Left hindlimb (tissue), 1 donor: ENCODE data around the gene ZNF440.
"Not testable (repeated sequence)": the region's sequence is repeated elsewhere in the genome, so short reads cannot be mapped to it uniquely, and the experiment has no call there.

ENCODE experiments used
- DNase-seq: peaks from one replicate; pipeline ENCODE4 v3.0.0-alpha.2; 2018

ZNF440 gene

DNA sequence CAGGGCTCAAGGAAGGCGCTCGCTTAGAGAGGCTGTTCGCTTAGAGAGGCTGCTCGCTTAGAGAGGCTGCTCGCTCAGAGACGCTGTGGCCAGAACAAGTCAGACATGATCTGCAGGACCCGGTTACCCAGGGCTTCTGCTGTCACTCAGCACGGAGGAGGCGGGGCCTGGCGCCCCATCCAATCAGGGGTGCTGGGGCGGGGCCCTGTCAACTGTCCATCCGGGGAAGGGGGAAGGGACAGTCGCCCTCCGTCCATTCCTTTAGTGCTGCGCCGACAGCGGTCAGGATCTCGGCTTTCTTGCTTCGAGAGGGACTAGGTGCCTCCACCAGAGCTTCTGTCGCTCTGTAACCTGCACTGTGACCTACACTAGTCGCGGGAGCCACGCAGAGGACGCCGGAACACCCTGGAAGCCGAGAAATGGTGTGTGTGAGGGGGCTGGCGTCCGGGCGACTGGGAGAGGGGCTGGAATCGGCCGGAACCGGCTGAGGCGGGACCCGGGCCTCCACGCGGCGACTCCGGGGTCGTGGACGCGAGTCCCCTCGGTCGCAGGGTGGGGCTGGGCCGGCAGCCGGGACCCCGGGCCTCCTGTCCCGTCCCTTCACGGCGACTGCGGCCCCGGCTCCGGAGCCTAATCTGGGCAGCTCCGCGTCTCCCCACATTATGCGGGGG is at the start of gene ZNF440:
Gene ZNF440, plus strand, starts transcription at position 245 of the 671 bp plus-strand sequence. Its CDS starts 175 bp downstream, at position 420.
- peak; percentile 96 for DNase-seq

DNA sequence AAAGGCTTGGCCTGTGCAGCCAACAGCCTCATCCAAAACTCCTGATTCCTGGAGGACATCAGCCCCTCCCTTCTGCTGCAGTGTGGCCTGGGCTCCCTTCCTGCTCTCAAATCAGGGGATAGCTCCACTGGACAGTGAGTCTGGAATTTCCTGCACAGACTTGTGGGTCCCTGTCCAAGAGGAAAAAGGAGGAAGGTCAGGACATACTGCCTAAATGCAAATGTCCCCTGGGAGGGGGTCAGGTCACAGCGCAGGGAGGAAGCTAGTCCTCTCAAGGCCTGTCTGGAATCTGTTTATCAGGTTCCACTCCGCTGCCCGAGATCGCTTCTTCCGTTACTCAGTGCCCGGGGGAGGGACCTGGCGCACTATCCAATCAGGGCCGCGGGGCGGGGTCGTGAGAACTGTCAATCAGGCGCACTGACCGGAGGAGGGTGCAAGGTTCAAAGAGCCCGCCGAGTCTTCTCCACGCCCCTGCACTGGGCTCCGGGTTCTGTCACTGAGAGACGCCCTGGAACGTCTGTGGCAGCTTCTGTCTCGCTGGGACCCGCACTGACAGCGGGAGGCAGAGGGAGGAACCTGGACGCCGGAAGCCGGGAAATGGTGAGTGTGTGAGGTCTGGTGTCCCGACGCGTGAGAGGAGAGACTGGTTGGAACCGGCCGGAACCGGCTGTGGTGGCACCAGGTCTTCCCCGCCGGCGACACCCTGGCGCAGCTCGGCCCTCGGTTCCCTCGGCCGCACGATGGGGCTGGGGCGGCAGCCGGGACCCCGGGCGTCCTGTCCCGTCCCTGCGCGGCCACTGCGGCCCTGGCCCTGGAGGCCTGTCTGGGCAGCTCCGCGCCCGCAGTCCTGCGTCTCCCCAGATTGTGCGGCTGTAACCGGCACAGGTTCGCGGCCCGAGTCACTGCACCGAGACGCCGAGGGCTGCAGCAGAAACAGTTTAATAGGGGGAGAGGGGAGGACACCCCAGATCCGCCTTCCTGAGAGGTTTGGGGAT is 47.2 kb upstream of the ZNF440 start, which contains the start of gene ZNF441:
Gene ZNF441, plus strand, starts transcription at position 404 of the 995 bp plus-strand sequence. Its CDS starts 194 bp downstream, at position 598.
- peak; percentile 97 for DNase-seq

DNA sequence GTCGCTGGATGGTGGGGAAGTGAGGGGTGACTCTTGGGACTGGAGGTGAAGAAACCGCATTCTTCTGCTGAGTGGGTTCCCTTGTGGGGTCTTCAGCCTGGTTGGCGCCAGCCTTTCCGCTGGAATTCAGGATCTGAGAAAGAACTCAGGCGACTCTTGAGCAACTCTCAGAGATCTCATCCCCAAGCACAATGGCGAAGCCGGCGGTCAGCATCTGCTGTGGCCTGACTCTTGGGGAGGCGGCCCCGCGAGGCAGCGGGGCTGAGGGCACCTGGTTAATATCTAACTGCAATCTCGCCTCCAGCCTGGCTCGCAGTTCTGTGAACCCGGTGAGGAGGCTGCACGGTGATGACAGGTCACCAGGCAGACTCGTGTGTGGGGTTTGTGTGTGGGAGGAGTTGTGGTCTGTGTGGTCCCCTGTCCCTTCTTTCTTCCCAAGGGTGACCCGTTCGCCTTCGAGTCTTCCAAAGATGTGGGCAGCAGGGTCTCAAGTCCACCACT is 46.4 kb upstream of the ZNF440 start:
- no peak for DNase-seq

DNA sequence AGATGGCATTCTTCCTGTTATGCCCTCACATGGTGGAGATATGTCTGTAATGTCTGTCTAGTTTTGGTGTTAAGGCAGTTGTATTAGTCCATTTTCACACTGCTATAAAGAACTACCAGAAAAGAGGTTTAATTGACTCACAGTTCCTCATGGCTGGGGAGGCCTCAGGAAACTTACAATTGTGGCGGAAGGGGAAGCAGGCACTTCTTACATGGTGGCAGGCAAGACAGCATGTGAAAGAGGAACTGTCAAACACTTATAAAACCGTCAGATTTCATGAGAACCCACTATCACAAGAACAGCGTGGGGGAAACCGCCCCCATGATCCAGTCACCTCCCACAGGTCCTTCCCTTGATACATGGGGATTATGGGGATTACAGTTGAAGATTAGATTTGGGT is 44.1 kb upstream of the ZNF440 start:
- DNase-seq = no peak

DNA sequence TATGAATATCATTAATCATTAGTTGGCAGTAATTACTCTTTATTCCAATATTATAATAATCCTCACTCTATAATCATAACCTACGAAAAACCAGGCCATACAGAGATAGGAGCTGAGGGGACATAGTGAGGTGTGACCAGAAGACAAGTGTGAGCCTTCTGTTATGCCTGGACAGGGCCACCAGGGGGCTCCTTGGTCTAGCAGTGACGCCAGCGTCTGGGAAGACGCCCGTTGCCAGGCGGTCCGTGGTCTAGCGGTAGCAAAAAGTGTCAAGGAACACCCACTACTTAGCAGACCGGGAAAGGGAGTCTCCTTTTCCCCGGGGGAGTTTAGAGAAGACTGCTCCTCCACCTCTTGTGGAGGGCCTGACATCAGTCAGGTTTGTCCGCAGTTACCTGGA is 42.6 kb upstream of the ZNF440 start:
- not testable (repeated sequence) for DNase-seq

DNA sequence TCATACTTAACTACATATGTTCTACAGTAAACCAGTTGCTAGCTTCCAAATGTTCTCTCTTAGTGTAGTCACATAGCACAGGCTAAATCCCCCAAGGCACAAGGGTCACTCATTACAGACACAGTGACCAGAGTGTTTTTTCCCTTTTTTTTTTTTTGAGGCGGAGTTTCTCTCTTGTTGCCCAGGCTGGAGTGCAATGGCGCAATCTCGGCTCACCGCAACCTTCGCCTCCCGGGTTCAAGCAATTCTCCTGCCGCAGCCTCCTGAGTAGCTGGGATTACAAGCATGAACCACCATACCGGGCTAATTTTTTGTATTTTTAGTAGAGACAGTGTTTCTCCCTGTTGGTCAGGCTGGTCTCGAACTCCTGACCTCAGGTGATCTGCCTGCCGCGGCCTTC is 37.4 kb upstream of the ZNF440 start:
- DNase-seq = not testable (repeated sequence)

DNA sequence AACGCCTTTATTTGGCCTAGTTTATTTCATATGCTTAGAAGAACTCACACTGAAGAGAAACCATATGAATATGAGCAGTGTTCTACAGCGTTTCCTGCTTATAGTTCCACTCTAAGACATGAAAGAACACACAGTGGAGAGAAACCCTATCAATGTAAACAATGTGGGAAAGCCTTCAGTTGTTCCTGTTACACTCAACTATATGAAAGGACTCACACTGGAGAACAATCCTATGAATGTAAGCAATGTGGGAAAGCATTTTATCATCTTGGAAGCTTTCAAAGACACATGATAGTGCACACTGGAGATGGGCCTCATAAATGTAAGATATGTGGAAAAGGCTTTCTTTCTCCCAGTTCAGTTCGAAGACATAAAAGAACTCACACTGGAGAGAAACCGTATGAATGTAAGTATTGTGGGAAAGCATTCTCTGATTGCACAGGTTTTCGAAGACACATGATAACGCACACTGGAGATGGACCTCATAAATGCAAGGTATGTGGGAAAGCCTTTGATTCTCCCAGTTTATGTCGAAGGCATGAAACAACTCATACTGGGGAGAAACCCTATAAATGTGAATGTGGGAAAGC is 33.5 kb upstream of the ZNF440 start:
- DNase-seq = no peak

DNA sequence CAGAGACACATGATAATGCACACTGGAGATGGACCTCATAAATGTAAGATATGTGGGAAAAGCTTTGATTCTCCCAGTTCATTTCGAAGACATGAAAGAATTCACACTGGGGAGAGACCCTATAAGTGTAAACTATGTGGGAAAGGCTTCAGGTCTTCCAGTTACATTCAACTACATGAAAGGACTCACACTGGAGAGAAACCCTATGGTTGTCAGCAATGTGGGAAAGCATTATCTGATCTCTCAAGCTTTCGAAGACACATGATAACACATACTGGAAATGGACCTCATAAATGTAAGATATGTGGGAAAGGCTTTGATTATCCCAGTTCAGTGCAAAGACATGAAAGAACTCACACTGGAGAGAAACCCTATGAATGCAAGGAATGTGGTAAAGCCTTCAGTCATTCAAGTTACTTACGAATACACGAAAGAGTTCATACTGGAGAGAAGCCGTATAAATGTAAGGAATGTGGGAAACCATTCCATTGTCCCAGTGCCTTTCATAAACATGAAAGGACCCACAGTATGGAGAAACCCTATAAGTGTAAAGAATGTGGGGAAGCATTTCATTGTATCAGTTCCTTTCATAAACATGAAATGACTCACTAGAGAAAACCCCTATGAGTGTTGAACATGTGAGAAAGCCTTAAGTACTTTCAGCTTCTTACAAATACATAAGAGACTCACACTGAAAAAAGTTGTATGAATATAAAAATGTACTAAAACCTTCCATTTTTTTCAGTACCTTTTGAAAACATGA is 32.6 kb upstream of the ZNF440 start:
- no peak for DNase-seq

DNA sequence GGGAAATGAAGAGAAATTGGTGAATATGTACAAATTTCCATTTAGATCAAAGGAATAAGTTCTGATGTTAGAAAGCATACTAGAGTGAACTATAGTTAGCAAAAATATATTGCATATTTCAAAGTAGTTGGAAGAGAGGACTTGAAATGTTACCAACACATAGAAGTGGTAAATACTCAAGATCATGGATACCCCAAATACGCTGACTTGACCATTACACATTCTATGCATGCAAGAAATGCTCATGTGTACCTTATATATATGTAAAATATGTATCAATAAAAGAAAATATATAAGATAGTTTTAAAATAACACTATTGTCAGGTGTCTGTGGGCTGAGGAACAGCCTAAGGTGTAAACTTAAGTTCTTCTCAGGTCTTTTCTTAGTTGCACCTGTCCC is 30.3 kb upstream of the ZNF440 start:
- no peak for DNase-seq

DNA sequence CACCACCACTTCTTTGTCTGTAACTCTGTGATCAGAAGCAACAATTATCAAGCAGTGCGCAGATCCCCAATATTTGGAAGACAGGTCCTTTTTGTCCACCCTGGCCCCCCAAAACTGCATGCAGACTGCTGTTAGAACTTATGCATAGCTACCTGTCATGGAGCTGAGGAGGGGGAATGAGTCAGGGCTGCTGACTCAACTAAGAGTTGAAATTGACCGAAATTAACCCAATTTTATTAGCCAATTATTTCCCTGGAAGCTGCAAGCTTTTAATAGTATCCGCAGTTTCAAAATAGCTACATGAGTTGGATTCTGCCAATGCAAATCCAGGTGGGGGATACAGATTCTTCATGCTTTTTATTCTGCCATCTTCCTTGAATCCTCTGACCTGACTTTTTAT is 29.7 kb upstream of the ZNF440 start:
- DNase-seq = no peak

DNA sequence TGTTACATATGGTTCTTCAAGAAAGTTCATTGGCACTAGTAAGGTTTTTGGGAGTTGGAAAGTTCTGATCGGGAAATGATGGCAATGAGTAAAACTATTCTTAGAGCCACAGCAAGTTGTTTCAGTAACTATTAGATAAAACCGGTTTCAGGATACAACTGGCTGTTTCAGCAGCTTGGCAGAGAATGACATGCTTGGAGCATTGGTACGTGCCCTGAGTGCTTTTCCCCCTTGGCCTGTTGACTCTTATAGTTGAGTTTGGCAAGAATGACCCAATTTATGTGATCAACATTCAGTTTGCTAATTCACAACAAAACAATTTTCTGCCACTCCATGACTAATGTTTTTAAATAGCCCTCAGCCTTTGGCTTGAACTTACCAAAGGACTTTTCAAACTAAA is 26.5 kb upstream of the ZNF440 start:
- no peak for DNase-seq

DNA sequence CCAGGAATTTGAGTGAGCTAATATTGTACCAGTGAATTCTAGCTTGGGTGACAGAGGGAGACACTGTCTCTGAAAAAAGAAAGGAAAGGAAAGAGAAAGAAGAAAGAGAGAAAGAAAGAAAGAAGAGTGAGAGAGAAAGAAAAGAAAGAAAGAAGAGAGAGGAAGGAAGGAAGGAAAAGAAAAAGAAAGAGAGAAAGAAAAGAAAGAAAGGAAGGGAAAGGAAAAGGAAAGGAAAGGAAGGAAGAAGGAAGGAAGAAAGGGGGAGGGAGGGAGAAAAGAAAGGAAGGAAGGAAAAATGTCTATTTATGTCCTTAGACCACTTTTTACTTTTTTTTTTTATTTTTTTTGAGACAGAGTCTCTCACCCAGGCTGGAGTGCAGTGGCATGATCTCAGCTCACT is 21.1 kb upstream of the ZNF440 start:
- DNase-seq = no peak

DNA sequence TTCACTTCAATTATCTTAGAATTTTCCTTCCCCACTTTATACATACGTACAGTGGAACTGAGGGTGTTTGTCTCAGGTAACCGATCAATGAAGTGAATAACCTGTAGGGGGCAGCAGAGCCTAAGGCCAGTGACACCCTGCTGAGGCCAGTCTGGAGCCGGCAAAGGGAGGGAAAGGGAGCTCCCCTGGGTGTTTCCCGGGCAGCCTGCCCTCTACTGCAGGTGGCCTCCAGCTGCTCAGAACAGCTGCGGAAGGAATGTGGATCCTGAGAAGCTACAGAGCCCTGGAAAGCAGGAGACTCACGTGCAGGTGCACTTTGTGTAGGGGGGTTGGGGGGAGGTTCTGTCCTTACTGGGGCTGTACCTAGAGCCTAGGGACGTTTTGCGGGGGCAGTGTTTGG is 16.6 kb upstream of the ZNF440 start:
- DNase-seq = peak; percentile 89

DNA sequence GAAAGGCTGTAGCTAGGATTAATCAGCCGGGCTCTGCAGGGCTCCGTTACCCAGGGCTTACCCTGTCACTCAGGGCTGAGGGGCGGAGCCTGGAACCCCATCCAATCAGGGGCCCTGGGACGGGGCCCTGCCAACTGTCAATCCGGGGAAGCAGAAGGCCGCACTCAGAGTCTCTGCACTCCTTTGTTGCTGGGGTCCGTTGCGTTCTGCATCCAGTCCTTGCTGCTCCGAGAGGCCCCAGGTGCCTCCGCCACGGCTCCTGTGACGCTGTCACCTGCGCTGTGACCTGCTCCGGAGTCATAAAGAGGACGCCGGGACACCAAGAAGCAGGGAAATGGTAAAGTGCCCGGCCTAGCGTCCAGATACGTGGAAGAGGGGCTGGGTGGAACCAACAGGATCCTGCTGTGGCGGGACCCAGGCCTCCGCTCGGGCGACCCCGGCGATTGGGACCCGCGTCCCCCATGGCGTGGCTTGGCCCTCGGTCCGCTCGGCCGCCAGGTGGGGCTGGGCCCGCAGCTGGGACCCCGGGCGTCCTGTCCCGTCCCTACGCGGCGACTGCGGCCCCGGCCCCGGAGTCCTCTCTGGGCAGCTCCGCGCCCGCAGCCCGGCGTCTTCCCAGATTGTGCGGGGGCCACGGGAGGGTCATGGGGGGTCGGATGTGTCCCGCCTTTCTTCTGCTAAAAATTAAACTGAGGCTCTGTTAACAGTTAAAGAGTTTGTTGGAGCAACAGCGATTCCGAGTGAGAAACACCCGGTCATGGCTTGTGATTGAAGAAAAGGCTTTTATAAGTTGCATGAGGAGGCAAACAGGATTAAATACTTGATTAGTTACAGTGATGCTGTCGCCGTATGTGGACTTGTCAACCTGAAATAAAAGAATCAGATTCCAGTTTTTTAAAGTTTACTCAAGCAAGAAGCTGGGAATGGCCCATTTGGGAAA is 15.4 kb upstream of the ZNF440 start, which contains the start of gene ZNF491:
Gene ZNF491, plus strand, starts transcription at position 133 of the 940 bp plus-strand sequence. CDS start 7,431 bp downstream, outside the sequence.
- DNase-seq = peak; percentile 92

DNA sequence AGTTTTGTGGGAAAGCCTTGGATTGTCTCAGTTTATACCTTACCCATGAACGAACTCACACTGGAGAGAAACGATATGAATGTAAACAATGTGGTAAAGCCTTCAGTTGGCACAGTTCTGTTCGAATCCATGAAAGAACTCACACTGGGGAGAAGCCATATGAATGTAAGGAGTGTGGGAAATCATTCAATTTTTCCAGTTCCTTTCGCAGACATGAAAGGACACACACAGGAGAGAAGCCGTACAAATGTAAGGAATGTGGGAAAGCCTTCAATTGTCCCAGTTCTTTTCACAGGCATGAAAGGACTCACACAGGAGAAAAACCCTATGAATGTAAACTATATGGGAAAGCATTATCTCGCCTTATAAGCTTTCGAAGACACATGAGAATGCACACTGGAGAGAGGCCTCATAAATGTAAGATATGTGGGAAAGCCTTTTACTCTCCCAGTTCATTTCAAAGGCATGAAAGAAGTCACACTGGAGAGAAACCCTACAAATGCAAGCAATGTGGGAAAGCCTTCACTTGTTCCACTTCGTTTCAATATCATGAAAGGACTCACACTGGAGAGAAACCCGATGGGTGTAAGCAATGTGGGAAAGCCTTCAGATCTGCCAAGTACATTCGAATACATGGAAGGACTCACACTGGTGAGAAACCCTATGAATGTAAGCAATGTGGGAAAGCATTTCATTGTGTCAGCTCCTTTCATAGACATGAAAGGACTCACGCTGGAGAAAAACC is 7.5 kb upstream of the ZNF440 start:
- no peak for DNase-seq

DNA sequence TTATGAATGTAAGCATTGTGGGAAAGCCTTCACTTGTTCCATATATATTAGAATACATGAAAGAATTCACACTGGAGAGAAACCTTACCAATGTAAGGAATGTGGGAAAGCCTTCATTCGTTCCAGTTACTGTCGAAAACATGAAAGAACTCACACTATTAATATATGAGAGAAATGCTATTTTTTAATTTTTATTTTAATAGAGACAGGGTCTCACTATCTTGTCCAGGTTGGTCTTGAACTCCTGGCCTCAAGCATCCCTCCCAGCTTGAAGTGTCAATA is 7.0 kb upstream of the ZNF440 start:
- DNase-seq = no peak

DNA sequence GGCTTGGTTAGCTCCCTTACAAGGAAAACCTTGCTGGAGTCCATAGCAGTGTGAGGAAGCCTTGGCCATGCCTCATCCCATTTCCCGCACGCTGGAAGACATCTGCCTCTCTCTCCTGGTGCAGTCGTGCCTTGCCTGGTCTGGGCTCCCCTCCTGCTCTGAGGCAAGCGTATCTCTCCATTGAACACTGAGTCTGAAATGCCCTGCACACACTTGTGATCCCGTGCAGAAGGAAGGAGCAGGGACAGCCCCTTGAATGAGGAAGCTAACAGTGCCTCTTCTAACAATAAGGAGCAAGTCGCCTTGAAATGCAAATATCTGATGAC is 407 bp upstream of the ZNF440 start:
- no peak for DNase-seq

DNA sequence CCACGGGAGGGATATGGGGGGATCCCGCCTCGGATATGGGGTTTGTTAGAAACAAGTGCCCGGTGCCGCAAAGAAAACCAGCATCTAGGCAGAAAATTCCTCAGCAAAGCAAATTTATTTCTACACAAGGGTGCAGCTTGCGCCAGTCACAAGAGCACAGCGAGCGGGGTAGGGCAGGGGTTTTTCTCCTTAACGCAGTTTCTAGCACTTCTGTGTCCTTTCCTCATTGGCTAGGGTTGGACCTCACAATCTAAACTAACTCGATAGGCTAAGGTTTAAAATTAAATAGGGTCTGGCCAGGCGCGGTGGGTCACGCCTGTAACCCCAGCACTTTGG is 595 bp downstream of the ZNF440 start:
- DNase-seq = no peak

DNA sequence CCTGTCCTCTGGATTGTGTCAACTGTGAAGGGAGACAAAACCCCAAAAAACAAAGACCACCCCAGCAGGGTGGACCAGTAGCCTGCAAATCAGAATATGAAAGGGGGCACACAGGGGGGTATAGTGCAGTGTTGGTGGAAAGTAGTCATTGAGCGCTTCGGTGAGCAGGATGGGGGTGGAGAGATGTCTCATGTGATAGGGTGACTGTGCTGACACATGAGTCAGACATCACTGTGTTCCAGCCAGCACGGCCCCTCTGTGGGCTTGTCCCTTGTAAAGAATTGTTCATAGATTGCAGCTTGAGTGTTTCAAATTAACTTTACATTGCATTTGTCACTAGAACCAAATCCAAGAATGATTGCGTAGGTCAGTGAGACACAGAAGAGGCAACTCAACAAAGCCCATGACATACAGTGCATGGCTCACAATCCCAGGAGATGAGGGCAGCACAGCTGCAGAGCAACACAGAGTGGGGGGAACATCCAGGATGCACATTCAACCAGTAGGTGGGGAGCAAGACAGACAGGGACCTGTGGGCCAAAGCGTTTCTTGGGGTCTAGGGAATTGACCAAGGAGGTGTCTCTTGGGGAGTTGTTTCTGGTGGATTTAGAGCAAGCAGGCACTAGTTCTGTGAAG is 7.5 kb downstream of the ZNF440 start:
- DNase-seq = no peak
